BLaER1 treated with 17β-estradiol and CSF1 and Interleukin-3, amounts not matched to agents 10 nM and 100 nM (cell line): Measurements from ENCODE around the gene CLIC6.

ENCODE experiments used
- H3K27ac ChIP-seq, 11 experiments: shearing (Covaris generic); formaldehyde crosslinking; 2 replicates each; pipeline ENCODE4 v1.8.1; 2022
- H3K27me3 ChIP-seq, 11 experiments: shearing (Covaris generic); formaldehyde crosslinking; 2 replicates each; pipeline ENCODE4 v1.8.1; 2022
- H3K36me3 ChIP-seq, 11 experiments: shearing (Covaris generic); formaldehyde crosslinking; 2 replicates each; pipeline ENCODE4 v1.8.1; 2022
- H3K4me1 ChIP-seq, 10 experiments: shearing (Covaris generic); formaldehyde crosslinking; 2 replicates each; pipeline ENCODE4 v1.8.1; 2022
- H3K4me2 ChIP-seq, 11 experiments: shearing (Covaris generic); formaldehyde crosslinking; 2 replicates each; pipeline ENCODE4 v1.8.1; 2022
- H3K4me3 ChIP-seq, 10 experiments: shearing (Covaris generic); formaldehyde crosslinking; 2 replicates each; pipeline ENCODE4 v1.8.1; 2022
- H3K9ac ChIP-seq, 11 experiments: shearing (Covaris generic); formaldehyde crosslinking; 2 replicates each; pipeline ENCODE4 v1.8.1; 2022
- H3K9me3 ChIP-seq, 11 experiments: shearing (Covaris generic); formaldehyde crosslinking; replicated peaks in 1 of 11; 2 replicates each; pipeline ENCODE4 v1.8.1; 2022
- H4K20me1 ChIP-seq, 11 experiments: shearing (Covaris generic); formaldehyde crosslinking; 2 replicates each; pipeline ENCODE4 v1.8.1; 2022
- Cebpa-rat ChIP-seq, 11 experiments: shearing (Covaris generic); IDR thresholded peaks; 2 replicates each; pipeline ENCODE4 v1.8.1; 2022

The CLIC6 gene

DNA sequence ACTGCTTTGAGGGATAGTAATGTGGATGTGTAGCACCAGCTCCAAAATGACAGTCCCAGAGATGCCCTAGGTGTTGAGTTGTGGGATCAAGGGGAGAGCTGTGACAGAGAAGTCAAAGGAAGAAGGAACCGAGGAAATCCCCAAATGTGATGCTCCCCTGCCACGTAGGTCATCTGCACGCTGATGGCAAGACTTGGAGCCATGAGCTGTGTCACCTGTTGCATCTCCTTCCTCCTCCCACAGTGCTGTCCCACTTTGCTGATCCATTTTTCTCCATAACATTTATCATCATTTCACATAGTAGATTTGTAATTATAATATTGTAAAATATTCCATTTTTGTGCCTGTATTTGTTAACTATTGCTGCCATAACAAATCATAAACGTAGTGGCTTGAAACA lies 36.3 kb upstream of the CLIC6 start:
- Histone ChIP-seq H3K4me2 (peak overlapping the region in 3 of 11 experiments; percentile 3 to 29 (median 20); a peak in 2 of 22 replicates), H3K27ac (no peak overlapping the region), H3K27me3 (no peaks in the 10 kb centered on the region), H3K36me3 (no peaks in the 10 kb centered on the region), H3K4me1 (peaks cover 0 to 9% (median 4%) of the 10 kb centered on the region in 10 experiments; a peak in 7 of 20 replicates), H3K9me3 (peaks cover 0 to 15% (median 11%) of the 10 kb centered on the region in 11 experiments; a peak in 16 of 22 replicates), H3K4me3 (no peak overlapping the region), H3K9ac (no peak overlapping the region), H4K20me1 (no peaks in the 10 kb centered on the region; a peak in 1 of 22 replicates)
- TF ChIP-seq Cebpa-rat (IDR thresholded peaks at IDR 0.05): no peak

DNA sequence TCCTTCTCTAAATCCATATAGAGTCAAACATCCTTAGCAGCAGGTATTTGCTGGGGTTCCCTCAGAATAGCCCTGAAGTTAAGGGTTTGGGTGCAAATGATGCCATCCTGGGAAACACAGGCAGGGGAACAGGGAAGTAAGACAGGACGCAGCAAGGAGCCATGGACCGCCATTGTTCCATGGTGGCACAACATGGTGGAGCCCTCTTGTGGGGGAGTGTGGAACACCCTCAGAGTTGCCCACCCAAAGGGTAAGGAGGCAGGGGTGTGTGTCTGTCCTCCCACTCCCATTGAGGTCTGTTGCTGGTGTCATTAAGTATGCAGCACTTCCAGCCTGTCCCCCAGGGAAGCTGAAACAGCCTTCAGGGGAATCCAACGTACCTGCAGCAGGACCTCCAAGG lies 33.5 kb upstream of the CLIC6 start:
- no peaks in the 10 kb centered on the region for H3K36me3 ChIP-seq
- no peak for TF ChIP-seq Cebpa-rat (IDR thresholded peaks at IDR 0.05)
- no peaks in the 10 kb centered on the region for H3K27me3 ChIP-seq
- H3K4me1 ChIP-seq: peaks cover 3 to 12% (median 5%) of the 10 kb centered on the region in 10 experiments; a peak in 17 of 20 replicates
- H3K9me3 ChIP-seq: peaks cover 0 to 12% (median 0%) of the 10 kb centered on the region in 11 experiments; a peak in 2 of 22 replicates
- no peak overlapping the region for H3K9ac ChIP-seq
- no peak overlapping the region for H3K27ac ChIP-seq
- H4K20me1 ChIP-seq: no peaks in the 10 kb centered on the region; a peak in 1 of 22 replicates
- H3K4me3 ChIP-seq: no peak overlapping the region
- no peak overlapping the region for H3K4me2 ChIP-seq

DNA sequence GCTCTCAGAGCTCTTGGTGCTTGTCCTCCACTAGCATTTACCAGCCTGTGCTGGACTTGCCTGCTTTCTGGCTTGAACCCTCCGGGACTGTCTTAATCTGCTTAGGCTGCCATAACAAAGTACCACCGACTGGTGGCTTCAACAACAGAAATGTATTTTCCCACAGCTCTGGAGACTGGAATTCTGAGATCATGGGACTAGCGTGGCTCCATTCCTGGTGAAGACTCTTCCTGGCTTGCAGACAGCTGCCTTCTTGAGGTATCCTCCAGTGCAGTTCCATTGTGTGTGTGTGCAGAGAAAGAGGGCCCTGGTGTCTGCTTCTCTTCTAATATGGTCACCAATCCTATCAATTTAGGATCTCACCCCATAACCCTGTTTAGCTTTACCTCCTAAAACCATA lies 31.8 kb upstream of the CLIC6 start:
- no peak for TF ChIP-seq Cebpa-rat (IDR thresholded peaks at IDR 0.05)
- H3K27ac ChIP-seq: no peak overlapping the region
- H3K27me3 ChIP-seq: no peaks in the 10 kb centered on the region
- H3K4me1 ChIP-seq: peaks cover 15 to 26% (median 20%) of the 10 kb centered on the region in 10 experiments
- no peak overlapping the region for H3K4me2 ChIP-seq
- peaks cover 0 to 12% (median 0%) of the 10 kb centered on the region in 11 experiments; a peak in 2 of 22 replicates for H3K9me3 ChIP-seq
- H3K4me3 ChIP-seq: no peak overlapping the region
- no peaks in the 10 kb centered on the region for H4K20me1 ChIP-seq
- no peak overlapping the region for H3K9ac ChIP-seq
- no peaks in the 10 kb centered on the region for H3K36me3 ChIP-seq

DNA sequence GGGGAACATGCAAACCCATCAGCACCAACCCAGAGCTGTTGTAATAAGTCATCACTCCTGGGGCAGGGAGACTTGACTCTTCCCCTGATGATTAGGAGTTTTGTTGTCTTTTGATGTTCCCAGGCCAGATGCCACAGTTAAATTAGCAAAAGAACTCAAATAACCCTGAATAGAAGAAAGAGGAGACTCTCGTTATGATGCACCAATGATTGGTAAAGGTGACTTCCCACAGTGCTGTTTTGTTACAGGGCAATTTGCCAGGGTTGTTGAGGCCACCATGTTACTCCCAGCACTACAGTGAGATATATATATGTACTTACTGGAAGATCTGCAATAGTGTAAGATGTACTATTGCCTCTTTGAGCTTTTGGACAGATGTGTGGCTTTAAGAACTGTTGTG lies 29.5 kb upstream of the CLIC6 start:
- Histone ChIP-seq H4K20me1 (no peaks in the 10 kb centered on the region; a peak in 1 of 22 replicates), H3K36me3 (no peaks in the 10 kb centered on the region), H3K27ac (no peak overlapping the region), H3K4me1 (peaks cover 29 to 35% (median 32%) of the 10 kb centered on the region in 10 experiments), H3K9me3 (peaks cover 0 to 12% (median 0%) of the 10 kb centered on the region in 11 experiments; a peak in 2 of 22 replicates), H3K9ac (no peak overlapping the region), H3K4me2 (no peak overlapping the region), H3K4me3 (no peak overlapping the region), H3K27me3 (no peaks in the 10 kb centered on the region)
- no peak for TF ChIP-seq Cebpa-rat (IDR thresholded peaks at IDR 0.05)

DNA sequence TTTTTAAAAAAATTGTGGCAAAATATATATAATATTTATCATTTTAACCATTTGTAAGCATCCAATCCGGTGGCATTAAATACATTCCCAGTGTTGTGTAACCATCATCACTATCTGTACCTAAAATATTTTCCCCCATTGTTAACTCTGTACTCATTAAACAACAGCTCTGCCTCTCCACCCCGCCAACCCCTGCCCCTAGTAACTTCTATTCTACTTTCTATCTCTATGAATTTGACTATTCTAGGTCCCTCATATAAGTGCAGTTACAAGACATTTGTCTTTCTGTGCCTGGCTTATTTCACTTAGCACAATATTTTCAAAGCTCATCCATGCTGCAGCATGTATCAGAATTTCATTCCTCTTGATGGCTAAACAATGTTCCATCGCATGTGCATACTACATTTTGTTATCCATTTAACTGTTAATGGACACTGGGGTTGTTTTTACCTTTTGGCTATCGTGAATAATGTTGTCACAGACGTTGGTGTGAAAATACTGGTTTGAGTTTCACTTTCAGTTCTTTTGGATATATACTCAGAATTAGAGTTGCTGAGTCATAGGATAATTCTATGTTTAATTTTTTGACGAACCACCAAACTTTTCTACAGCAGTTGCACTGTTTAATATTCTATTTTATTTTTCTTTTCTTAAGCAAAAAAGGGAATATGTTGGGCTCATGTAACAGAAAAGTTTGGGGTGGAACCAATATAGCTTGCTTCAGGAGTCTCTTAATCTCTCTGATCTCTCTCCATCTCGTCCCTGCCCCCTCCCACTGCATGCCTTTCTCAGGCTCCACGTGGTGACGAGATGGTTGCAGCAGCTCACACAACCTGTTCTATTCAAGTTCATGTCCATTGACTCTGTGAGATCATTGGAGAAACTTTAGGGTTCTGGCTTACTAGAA lies 28.7 kb upstream of the CLIC6 start:
- Histone ChIP-seq H3K9ac (no peak overlapping the region), H3K36me3 (no peaks in the 10 kb centered on the region), H3K27ac (peak overlapping the region in 3 of 11 experiments; percentile 18 to 31 (median 29); a peak in 4 of 22 replicates), H4K20me1 (no peaks in the 10 kb centered on the region; a peak in 1 of 22 replicates), H3K4me2 (peak overlapping the region in 10 of 11 experiments; percentile 22 to 83 (median 67); a peak in 18 of 22 replicates), H3K27me3 (no peaks in the 10 kb centered on the region), H3K4me3 (no peak overlapping the region), H3K9me3 (peaks cover 0 to 9% (median 0%) of the 10 kb centered on the region in 11 experiments; a peak in 2 of 22 replicates), H3K4me1 (peaks cover 29 to 35% (median 32%) of the 10 kb centered on the region in 10 experiments)
- no peak for TF ChIP-seq Cebpa-rat (IDR thresholded peaks at IDR 0.05)

DNA sequence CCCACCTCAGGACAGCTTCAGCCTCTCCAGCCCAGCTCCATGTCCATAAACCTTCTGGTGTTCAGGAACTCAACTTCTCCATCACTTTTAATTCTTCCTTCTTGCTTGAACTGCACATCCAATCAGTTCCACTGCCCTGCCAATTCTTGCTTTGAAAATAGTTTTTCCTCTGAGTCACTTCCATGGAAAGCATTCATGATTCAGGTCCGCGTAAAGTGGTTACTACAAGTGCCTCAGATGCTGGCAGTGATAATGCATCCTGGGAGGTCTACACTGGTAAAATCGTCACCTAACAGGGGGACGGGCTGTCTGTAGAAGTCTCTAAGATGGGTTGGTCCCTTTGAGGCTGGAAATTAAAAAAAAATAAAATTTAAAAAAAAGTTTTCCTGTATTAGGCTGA lies 27.9 kb upstream of the CLIC6 start:
- TF ChIP-seq Cebpa-rat (IDR thresholded peaks at IDR 0.05): no peak
- Histone ChIP-seq H3K9ac (no peak overlapping the region), H4K20me1 (no peaks in the 10 kb centered on the region; a peak in 1 of 22 replicates), H3K27me3 (no peaks in the 10 kb centered on the region), H3K4me1 (peaks cover 29 to 35% (median 32%) of the 10 kb centered on the region in 10 experiments), H3K36me3 (no peaks in the 10 kb centered on the region), H3K4me3 (no peak overlapping the region), H3K4me2 (peak overlapping the region in 10 of 11 experiments; percentile 22 to 83 (median 67); a peak in 17 of 22 replicates), H3K27ac (peak overlapping the region in 2 of 11 experiments; percentile 29 to 31; a peak in 3 of 22 replicates), H3K9me3 (peaks cover 0 to 9% (median 0%) of the 10 kb centered on the region in 11 experiments; a peak in 2 of 22 replicates)

DNA sequence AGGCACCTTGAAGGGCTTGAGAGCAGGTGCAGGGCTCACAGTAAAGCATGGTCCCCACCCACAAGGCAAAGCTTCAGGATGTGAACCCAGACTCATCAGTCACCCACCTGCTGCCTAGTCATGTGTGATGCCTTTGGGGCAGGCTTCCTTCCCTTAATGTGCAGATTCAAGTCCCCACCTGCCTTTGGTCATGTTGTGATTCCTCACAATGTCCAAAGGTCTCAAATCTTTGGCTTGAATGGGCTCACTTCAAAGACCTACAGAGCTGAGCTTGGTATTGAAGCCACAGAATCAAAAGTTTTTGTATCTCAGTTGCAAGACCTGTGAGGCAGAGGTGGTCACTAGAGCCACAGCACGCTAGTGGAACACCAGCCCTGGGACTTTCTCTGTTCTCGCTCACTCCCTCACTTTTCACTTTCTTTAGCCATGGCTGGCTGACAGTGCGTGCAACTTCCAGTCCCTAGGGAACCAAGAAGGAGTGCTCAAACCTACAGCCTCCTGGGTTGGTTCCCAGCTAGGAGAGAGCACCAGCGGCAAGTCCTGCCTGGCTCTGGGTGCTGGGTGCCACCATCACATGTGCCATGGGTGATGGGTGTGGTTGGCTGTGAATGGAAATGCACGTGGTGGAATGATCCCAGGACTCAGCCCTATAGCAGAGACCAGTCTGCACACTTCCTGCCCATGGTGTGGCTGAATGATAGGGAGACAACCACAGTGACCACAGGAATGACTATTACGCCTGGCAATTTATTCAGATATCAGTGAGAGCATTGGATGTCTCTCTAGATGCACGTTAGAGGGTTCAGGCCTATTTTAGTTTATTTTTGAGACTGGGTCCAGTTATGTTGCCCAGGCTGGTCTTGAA lies 26.4 kb upstream of the CLIC6 start:
- H3K27ac ChIP-seq: no peak overlapping the region
- no peak for TF ChIP-seq Cebpa-rat (IDR thresholded peaks at IDR 0.05)
- no peak overlapping the region for H3K9ac ChIP-seq
- H3K4me2 ChIP-seq: peak overlapping the region; percentile 62 to 83 (median 68)
- H3K9me3 ChIP-seq: peaks cover 0 to 9% (median 0%) of the 10 kb centered on the region in 11 experiments; a peak in 2 of 22 replicates
- H3K27me3 ChIP-seq: no peaks in the 10 kb centered on the region
- no peak overlapping the region for H3K4me3 ChIP-seq
- peaks cover 29 to 35% (median 32%) of the 10 kb centered on the region in 10 experiments for H3K4me1 ChIP-seq
- no peaks in the 10 kb centered on the region for H3K36me3 ChIP-seq
- no peaks in the 10 kb centered on the region; a peak in 1 of 22 replicates for H4K20me1 ChIP-seq

DNA sequence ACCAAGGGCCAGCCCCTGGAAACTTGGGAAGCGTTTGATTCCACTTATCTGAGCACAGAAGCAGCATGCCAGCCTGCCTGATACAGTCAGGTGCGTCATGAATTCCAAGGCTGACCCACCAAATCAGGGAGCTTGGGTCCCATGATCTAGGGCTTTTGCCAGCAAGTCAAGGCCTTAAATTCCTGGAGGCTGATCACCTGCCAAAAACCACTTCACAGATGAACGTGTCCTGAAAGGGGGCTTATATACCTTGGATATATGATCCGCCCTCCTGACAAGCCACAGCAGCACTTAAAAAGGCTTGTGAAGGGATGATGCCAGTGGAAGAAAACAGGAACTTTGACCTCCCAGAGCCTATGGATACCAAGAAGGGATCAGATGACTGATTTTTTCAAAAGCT lies 24.0 kb upstream of the CLIC6 start:
- Histone ChIP-seq H3K27ac (no peak overlapping the region), H3K9me3 (no peaks in the 10 kb centered on the region; a peak in 1 of 22 replicates), H4K20me1 (no peaks in the 10 kb centered on the region; a peak in 1 of 22 replicates), H3K4me2 (no peak overlapping the region), H3K4me3 (no peak overlapping the region), H3K4me1 (peaks cover 29 to 35% (median 32%) of the 10 kb centered on the region in 10 experiments), H3K27me3 (no peaks in the 10 kb centered on the region), H3K9ac (no peak overlapping the region), H3K36me3 (no peaks in the 10 kb centered on the region)
- no peak for TF ChIP-seq Cebpa-rat (IDR thresholded peaks at IDR 0.05)
